Endothelial cell (in vitro differentiated cells): Measurements from ENCODE around the gene OTULIN. TPM values are rescaled to one million over a fixed set of nuclear protein-coding genes. Genes with fewer than 3 reads are reported as not detected.

Source experiments
- DNase-seq: peaks from one replicate; pipeline ENCODE4 v3.0.0; 2021; ENCODE audit warnings: low spot score
- H3K27ac Mint-ChIP-seq: one replicate; pipeline ENCODE4 v1.8.0; 2021; ENCODE audit warnings: mixed read lengths, inconsistent platforms; ENCODE audit not compliant: unreplicated experiment
- H3K27me3 Mint-ChIP-seq: one replicate; pipeline ENCODE4 v1.8.0; 2021; ENCODE audit warnings: mild to moderate bottlenecking, moderate library complexity, mixed read lengths, inconsistent platforms; ENCODE audit not compliant: unreplicated experiment
- H3K36me3 Mint-ChIP-seq: one replicate; pipeline ENCODE4 v1.8.0; 2021; ENCODE audit warnings: mild to moderate bottlenecking, low read depth, mixed read lengths, inconsistent platforms; ENCODE audit not compliant: unreplicated experiment
- H3K4me1 Mint-ChIP-seq: one replicate; pipeline ENCODE4 v1.8.0; 2021; ENCODE audit warnings: mild to moderate bottlenecking, mixed read lengths, inconsistent platforms; ENCODE audit not compliant: unreplicated experiment
- H3K4me3 Mint-ChIP-seq: one replicate; pipeline ENCODE4 v1.8.0; 2021; ENCODE audit warnings: mild to moderate bottlenecking, mixed read lengths, inconsistent platforms; ENCODE audit not compliant: unreplicated experiment
- H3K9me3 Mint-ChIP-seq: one replicate; pipeline ENCODE4 v1.8.0; 2021; ENCODE audit warnings: mixed read lengths, inconsistent platforms; ENCODE audit not compliant: unreplicated experiment
- CTCF ChIP-seq: fragments of 200-600 bp; sonication (generic); IDR thresholded peaks from one replicate; pipeline ENCODE4 v1.5.0; 2021; ENCODE audit warnings: antibody characterized with exemption; ENCODE audit not compliant: unreplicated experiment
- total RNA-seq: library from RNA; stranded (reverse); fragmentation: NEBNext Ultra II Directional; extraction: Animal tissue kit (Norgen Biotek cat#: 25700); gene quantifications from one replicate; pipeline ENCODE4 v1.2.1, GENCODE V29; 2021; ENCODE audit not compliant: unreplicated experiment

The OTULIN gene
- total RNA-seq, 1 donor from 2014 or later: 39.7 TPM

- Mint-ChIP-seq H3K4me1 (peaks cover 6% of the 10 kb centered on the region), H3K27ac (no peak overlapping the region), H3K4me3 (no peak overlapping the region), H3K36me3 (peaks cover 63% of the 10 kb centered on the region), H3K27me3 (peaks cover 13% of the 10 kb centered on the region), H3K9me3 (no peaks in the 10 kb centered on the region)
- TF ChIP-seq CTCF: no peak
- DNase-seq: no peak
These were observed 45.9 kb downstream of the OTULIN start for GRCh38 chr5:14710313-14710994.

- H3K9me3 Mint-ChIP-seq: no peaks in the 10 kb centered on the region
- H3K4me3 Mint-ChIP-seq: peak overlapping the region; percentile 19
- H3K27me3 Mint-ChIP-seq: peaks cover 13% of the 10 kb centered on the region
- DNase-seq: no peak
- no peak overlapping the region for H3K27ac Mint-ChIP-seq
- TF ChIP-seq CTCF: no peak
- peaks cover 6% of the 10 kb centered on the region for H3K4me1 Mint-ChIP-seq
- peaks cover 61% of the 10 kb centered on the region for H3K36me3 Mint-ChIP-seq
These were observed 47.6 kb downstream of the OTULIN start for GRCh38 chr5:14712131-14712530.

GRCh38 chr5:14712666-14713065 lies 48.1 kb downstream of the OTULIN start:
- H3K9me3 Mint-ChIP-seq: no peaks in the 10 kb centered on the region
- H3K36me3 Mint-ChIP-seq: peaks cover 60% of the 10 kb centered on the region
- peak overlapping the region; percentile 19 for H3K4me3 Mint-ChIP-seq
- peaks cover 13% of the 10 kb centered on the region for H3K27me3 Mint-ChIP-seq
- H3K4me1 Mint-ChIP-seq: peaks cover 6% of the 10 kb centered on the region
- no peak for TF ChIP-seq CTCF
- no peak overlapping the region for H3K27ac Mint-ChIP-seq
- DNase-seq: no peak

GRCh38 chr5:14713476-14714390 lies 49.2 kb downstream of the OTULIN start:
- DNase-seq: no peak
- H3K4me3 Mint-ChIP-seq: peak overlapping the region; percentile 66
- H3K27me3 Mint-ChIP-seq: peaks cover 13% of the 10 kb centered on the region
- H3K4me1 Mint-ChIP-seq: no peaks in the 10 kb centered on the region
- H3K9me3 Mint-ChIP-seq: no peaks in the 10 kb centered on the region
- TF ChIP-seq CTCF: no peak
- no peak overlapping the region for H3K27ac Mint-ChIP-seq
- H3K36me3 Mint-ChIP-seq: peaks cover 63% of the 10 kb centered on the region

- Mint-ChIP-seq H3K36me3 (peaks cover 60% of the 10 kb centered on the region), H3K4me1 (no peaks in the 10 kb centered on the region), H3K27me3 (peaks cover 13% of the 10 kb centered on the region), H3K4me3 (no peak overlapping the region), H3K9me3 (no peaks in the 10 kb centered on the region), H3K27ac (no peak overlapping the region)
- DNase-seq: no peak
- TF ChIP-seq CTCF: no peak
These were observed 50.2 kb downstream of the OTULIN start for GRCh38 chr5:14714706-14715105.
